GM12872 (cell line): ENCODE data around the gene CHAC1.

Experiments used
- CTCF ChIP-seq: IDR thresholded peaks from 3 replicates; pipeline ENCODE4 v1.5.1; 2011; ENCODE audit warnings: low read depth, mild to moderate bottlenecking, low read length, moderate library complexity; ENCODE audit not compliant: insufficient read depth

The CHAC1 gene

GRCh38 chr15:40964634-40965033, 11.4 kb downstream of the CHAC1 start:
- no peak for TF ChIP-seq CTCF

GRCh38 chr15:40968290-40969085, 15.2 kb downstream of the CHAC1 start:
- TF ChIP-seq CTCF = no peak

GRCh38 chr15:40969363-40969762, 16.1 kb downstream of the CHAC1 start:
- TF ChIP-seq CTCF = no peak

GRCh38 chr15:40974879-40975278, 21.6 kb downstream of the CHAC1 start:
- TF ChIP-seq CTCF = no peak

GRCh38 chr15:40976819-40977218, 23.5 kb downstream of the CHAC1 start:
- no peak for TF ChIP-seq CTCF

GRCh38 chr15:40978141-40978540, 24.9 kb downstream of the CHAC1 start:
- TF ChIP-seq CTCF = no peak

- no peak for TF ChIP-seq CTCF
These were observed 25.3 kb downstream of the CHAC1 start for GRCh38 chr15:40978562-40978961.
